AG04449 (cell line): ENCODE measurements around the gene SECISBP2.
"Not testable (repeated sequence)": the region's sequence is repeated elsewhere in the genome, so short reads cannot be mapped to it uniquely, and the experiment has no call there.

Experiments
- CTCF ChIA-PET: fragments of 350-600 bp; formaldehyde crosslinking; extraction: SDS; loops from one replicate; lab custom pipeline; 2021; ENCODE audit warnings: antibody characterized with exemption; lab: Yijun Ruan, JAX
- POLR2A ChIA-PET: fragments of 400-600, 350-600 bp; formaldehyde crosslinking; extraction: SDS; loops from one replicate; lab custom pipeline; 2020; ENCODE audit warnings: antibody characterized with exemption, inconsistent platforms; lab: Yijun Ruan, JAX
- DNase-seq: peaks from one replicate; pipeline ENCODE4 v3.0.0-alpha.2; 2010; ENCODE audit warnings: low read depth, low spot score
- H3K4me3 ChIP-seq: 2 replicates; pipeline ENCODE4 v1.5.1; 2011; ENCODE audit warnings: low read depth, mild to moderate bottlenecking, control low read depth, low read length
- TF ChIP-seq, protein P1 (sequence below): IDR thresholded peaks from one replicate; pipeline ENCODE4 v1.5.1; 2011; ENCODE audit warnings: mild to moderate bottlenecking, moderate library complexity, low read length, control low read depth, inconsistent platforms; ENCODE audit not compliant: insufficient read depth; ENCODE audit errors: missing control alignments

SECISBP2 gene

DNA sequence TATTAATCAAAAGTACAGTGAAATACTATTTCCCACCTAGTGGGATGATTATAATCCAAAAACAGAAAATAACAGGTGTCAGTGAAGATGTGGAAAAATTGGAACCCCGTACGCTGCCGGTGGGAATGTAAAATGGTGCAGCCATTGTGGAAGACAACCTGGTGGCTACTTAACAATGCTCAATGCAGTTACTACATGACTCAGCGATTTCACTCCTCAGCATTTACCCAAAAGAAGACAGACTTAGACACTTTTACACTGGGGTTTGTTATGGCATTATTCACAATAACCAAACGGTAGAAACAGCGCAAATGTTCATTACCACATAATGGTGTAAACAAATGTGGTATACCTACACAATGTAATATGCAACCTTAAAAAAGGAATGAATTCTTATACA, 23.9 kb downstream of the SECISBP2 start:
- H3K4me3 ChIP-seq: no peak overlapping the region
- TF ChIP-seq, protein P1, sequence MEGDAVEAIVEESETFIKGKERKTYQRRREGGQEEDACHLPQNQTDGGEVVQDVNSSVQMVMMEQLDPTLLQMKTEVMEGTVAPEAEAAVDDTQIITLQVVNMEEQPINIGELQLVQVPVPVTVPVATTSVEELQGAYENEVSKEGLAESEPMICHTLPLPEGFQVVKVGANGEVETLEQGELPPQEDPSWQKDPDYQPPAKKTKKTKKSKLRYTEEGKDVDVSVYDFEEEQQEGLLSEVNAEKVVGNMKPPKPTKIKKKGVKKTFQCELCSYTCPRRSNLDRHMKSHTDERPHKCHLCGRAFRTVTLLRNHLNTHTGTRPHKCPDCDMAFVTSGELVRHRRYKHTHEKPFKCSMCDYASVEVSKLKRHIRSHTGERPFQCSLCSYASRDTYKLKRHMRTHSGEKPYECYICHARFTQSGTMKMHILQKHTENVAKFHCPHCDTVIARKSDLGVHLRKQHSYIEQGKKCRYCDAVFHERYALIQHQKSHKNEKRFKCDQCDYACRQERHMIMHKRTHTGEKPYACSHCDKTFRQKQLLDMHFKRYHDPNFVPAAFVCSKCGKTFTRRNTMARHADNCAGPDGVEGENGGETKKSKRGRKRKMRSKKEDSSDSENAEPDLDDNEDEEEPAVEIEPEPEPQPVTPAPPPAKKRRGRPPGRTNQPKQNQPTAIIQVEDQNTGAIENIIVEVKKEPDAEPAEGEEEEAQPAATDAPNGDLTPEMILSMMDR: no peak
- ChIA-PET CTCF (interaction anchor here (0.9 to 2.7 kb wide), 4 partner anchors 11 to 207 kb away, joined by 3 to 9 read pairs (median 6); no protein-coding TSS in a partner anchor), POLR2A (no interaction called here)
- no peak for DNase-seq

DNA sequence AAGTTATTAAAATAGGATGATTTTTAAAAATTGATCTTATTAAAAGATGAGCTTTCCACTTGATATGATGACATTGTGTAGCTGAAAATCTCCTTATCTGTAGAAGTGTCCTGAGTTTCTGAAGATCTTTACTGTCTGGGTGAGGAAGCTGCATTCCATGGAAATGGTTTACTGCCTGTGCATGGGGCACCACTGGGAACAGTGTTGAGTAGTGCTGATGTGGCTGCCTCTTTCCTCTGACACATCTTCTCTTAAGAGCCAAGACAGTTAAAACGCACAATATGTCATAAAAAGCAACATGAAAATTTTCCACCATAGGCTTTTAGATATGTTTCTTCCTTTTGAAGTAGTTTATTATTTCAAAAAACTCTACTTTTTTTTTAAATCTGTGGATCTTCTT, 24.6 kb downstream of the SECISBP2 start:
- no peak overlapping the region for H3K4me3 ChIP-seq
- POLR2A ChIA-PET: no interaction called here
- CTCF ChIA-PET: interaction anchor here (1.8 to 2.7 kb wide), 3 partner anchors 15 to 206 kb away, joined by 4 to 9 read pairs (median 9); no protein-coding TSS in a partner anchor
- peak; percentile 3 for DNase-seq
- TF ChIP-seq, protein P1: no peak

DNA sequence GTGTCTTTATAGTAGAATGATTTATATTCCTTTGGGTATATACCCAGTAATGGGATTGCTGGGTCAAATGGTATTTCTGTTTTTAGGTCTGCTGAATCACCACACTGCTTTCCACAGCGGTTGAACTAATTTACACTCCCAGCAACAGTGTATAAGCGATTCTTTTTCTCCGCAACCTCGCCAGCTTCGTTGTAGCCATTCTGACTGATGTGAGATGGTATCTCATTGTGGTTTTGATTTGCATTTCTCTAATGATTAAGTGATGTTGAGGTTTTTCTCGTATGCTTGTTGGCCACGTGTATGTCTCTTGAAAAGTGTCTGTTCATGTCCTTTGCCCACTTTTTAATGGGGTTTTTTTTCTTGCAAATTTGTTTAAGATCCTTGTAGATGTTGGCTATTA, 25.5 kb downstream of the SECISBP2 start:
- H3K4me3 ChIP-seq, POLR2A ChIA-PET, DNase-seq: not testable (repeated sequence)
- CTCF ChIA-PET: interaction anchor here (1.8 to 2.7 kb wide), 2 partner anchors 14 to 205 kb away, joined by 4 to 9 read pairs; no protein-coding TSS in a partner anchor

DNA sequence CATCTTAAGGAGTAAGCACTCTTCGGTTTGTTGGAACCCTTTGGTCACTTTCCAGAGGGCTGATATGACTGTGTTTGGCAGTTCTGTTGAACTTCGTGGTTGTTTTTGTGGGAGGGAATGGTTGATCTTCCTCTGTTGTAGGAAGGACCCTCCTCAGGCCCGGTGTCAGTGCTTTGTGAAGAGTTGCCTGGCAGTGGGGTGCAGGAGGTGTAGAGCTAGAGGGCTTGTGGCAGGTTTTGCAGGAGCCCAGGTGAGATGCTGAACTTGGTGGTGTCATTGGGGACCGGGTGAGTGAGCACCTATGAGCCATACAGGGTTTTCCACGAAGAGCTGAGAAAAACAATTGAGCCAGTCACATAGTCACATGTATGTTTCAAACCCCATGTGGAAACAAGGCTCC, 27.2 kb downstream of the SECISBP2 start:
- POLR2A ChIA-PET: no interaction called here
- DNase-seq: no peak
- H3K4me3 ChIP-seq: no peak overlapping the region
- TF ChIP-seq, protein P1: no peak
- CTCF ChIA-PET: interaction anchor here (2.0 kb wide), 1 partner anchor 204 kb away, joined by 9 read pairs; no protein-coding TSS in a partner anchor

DNA sequence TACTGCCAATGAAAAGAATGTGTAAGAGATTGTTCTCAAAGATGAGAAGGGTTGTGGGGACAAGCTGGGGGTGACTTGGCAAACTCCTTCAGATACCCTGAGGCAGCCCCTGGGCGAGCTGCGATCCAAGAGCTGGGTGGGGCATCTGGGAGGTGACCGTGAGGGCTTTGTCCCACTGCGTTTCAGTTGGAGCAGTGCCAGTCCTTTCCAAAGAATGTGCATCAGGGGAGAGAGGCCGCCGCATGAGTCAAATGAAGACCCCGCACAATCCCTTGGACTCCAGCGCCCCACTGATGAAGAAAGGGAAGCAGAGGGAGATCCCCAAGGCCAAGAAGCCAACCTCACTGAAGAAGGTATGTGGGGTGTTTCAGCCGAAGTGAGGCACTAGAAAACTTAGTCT, 28.4 kb downstream of the SECISBP2 start:
- no peak for DNase-seq
- TF ChIP-seq, protein P1: no peak
- no peak overlapping the region for H3K4me3 ChIP-seq
- POLR2A ChIA-PET: no interaction called here
- CTCF ChIA-PET: no interaction called here

DNA sequence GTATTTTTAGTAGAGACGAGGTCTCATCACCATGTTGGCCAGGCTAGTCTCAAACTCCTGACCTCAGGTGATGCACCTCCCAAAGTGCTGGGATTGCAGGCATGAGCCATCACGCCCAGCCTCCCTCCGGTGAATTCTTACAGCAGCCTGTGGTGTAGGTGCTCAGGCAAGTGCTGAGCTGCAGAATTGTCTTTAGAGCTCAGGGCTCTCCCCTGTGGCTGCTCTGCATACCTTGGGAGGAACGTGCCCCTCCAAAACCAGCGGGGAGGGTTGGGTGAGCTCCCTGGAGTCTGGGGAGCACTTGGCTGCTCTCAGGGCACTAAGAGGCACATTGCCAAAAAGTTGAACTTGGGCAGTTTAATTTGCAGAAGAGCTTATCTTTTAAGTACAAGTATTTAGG, 29.4 kb downstream of the SECISBP2 start:
- CTCF ChIA-PET: interaction anchor here (1.4 kb wide), 1 partner anchor 201 kb away, joined by 6 read pairs; no protein-coding TSS in a partner anchor
- H3K4me3 ChIP-seq: no peak overlapping the region
- POLR2A ChIA-PET: no interaction called here
- no peak for DNase-seq
- TF ChIP-seq, protein P1: no peak

DNA sequence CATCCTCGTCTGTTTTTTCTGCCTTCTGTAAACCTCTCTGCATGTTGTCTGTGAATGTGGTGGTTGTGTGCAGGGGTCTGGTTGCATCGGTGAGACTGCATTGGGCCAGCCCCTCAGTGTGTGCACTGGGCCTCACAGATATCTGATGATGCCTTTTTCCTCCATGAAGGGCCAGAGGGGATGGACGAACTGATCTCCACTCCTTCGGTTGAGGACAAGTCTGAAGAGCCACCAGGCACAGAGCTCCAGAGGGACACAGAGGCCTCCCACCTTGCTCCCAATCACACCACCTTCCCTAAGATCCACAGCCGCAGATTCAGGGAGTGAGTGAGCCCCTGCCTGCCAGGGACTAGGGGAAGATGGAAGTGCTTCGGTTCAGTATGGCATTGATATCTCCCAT, 31.3 kb downstream of the SECISBP2 start:
- CTCF ChIA-PET: interaction anchor here (0.8 kb wide), 1 partner anchor 8 kb away, joined by 3 read pairs; no protein-coding TSS in a partner anchor

More for the DNA sequence above, 31.3 kb downstream of the SECISBP2 start:
- TF ChIP-seq, protein P1: no peak
- no peak overlapping the region for H3K4me3 ChIP-seq
- DNase-seq: no peak
- POLR2A ChIA-PET: no interaction called here
